GM21381 (cell line): Measurements from ENCODE around the gene ZNF530.

Source experiments
- ATAC-seq: cut with Tn5 transposase; IDR thresholded peaks from one replicate; pipeline ENCODE4 v1.9.1; 2021; ENCODE audit warnings: mild to moderate bottlenecking, moderate library complexity; ENCODE audit not compliant: unreplicated experiment

Gene ZNF530

GRCh38 chr19:57613941-57614743 lies 14.5 kb downstream of the ZNF530 start, which contains the start of gene ZNF134:
ZNF134 (plus strand) TSS chr19:57614242; CDS start chr19:57619469, 5,227 bp downstream.
- peak; percentile 96 for ATAC-seq

- ATAC-seq, result no peak
Measured at GRCh38 chr19:57615346-57615745, 15.7 kb downstream of the ZNF530 start.

GRCh38 chr19:57620673-57621348 lies 21.1 kb downstream of the ZNF530 start:
- no peak for ATAC-seq

- no peak for ATAC-seq
Measured at GRCh38 chr19:57623091-57623490, 23.4 kb downstream of the ZNF530 start.

- ATAC-seq, result peak; percentile 90
Measured at GRCh38 chr19:57632987-57633831, 33.5 kb downstream of the ZNF530 start, which contains the start of gene ZNF211. ZNF211 (plus strand) TSS chr19:57633168; CDS start chr19:57633347, 179 bp downstream.

GRCh38 chr19:57633832-57634131 lies 34.1 kb downstream of the ZNF530 start:
- no peak for ATAC-seq

- ATAC-seq, result no peak
Measured at GRCh38 chr19:57637379-57637778, 37.7 kb downstream of the ZNF530 start.

GRCh38 chr19:57641715-57642234 lies 42.1 kb downstream of the ZNF530 start:
- ATAC-seq, result no peak

GRCh38 chr19:57642396-57643046 lies 42.8 kb downstream of the ZNF530 start:
- ATAC-seq, result no peak

- ATAC-seq, result no peak
Measured at GRCh38 chr19:57643734-57644133, 44.0 kb downstream of the ZNF530 start.

- no peak for ATAC-seq
Measured at GRCh38 chr19:57648331-57649003, 48.8 kb downstream of the ZNF530 start.

GRCh38 chr19:57651654-57651996 lies 51.9 kb downstream of the ZNF530 start:
- ATAC-seq, result no peak

GRCh38 chr19:57653689-57654088 lies 54.0 kb downstream of the ZNF530 start:
- ATAC-seq, result no peak

GRCh38 chr19:57655443-57655842 lies 55.8 kb downstream of the ZNF530 start:
- ATAC-seq, result no peak

GRCh38 chr19:57656346-57656745 lies 56.7 kb downstream of the ZNF530 start:
- no peak for ATAC-seq
